ENCODE results near the gene GFER.
"Not testable (repeated sequence)": the region's sequence is repeated elsewhere in the genome, so short reads cannot be mapped to it uniquely, and the experiment has no call there.

The GFER gene

DNA sequence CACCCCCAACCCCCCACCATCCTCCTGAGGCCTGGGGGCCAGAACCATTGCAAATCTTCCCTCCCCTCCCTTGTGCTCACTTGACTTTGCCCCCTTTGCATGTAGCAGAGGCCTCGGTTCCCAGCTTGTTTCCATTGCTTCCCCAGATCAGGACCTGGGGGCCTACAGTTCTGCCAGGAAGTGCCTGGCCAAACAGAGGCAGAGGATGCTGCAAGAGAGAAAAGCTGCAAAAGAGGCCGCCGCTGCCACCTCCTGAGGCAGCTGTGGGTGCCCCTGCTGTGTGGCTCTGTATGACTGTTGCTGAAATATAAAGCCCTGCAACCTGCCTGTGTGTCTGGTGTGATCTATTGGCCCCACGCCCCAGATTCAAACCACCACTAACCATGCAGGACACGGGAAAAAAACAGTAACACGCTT, 22.3 kb upstream of the GFER start:
- Histone ChIP-seq H3K27me3 (ENCODE audit: low read depth) (no peaks in the 10 kb centered on the region), H3K9me3 (no peaks in the 10 kb centered on the region), H3K36me3 (replicated peaks) (peaks cover 52% of the 10 kb centered on the region), H3K4me1 (peaks cover 35% of the 10 kb centered on the region), H3K4me3 (peak overlapping the region; percentile 100)
- DNase-seq (ENCODE audit: low spot score in 2 of 2) = peak; percentile 60 to 73
- in situ Hi-C loops (cut with MboI; ENCODE audit: low sequenced_read_pairs) = no loop called here

DNA sequence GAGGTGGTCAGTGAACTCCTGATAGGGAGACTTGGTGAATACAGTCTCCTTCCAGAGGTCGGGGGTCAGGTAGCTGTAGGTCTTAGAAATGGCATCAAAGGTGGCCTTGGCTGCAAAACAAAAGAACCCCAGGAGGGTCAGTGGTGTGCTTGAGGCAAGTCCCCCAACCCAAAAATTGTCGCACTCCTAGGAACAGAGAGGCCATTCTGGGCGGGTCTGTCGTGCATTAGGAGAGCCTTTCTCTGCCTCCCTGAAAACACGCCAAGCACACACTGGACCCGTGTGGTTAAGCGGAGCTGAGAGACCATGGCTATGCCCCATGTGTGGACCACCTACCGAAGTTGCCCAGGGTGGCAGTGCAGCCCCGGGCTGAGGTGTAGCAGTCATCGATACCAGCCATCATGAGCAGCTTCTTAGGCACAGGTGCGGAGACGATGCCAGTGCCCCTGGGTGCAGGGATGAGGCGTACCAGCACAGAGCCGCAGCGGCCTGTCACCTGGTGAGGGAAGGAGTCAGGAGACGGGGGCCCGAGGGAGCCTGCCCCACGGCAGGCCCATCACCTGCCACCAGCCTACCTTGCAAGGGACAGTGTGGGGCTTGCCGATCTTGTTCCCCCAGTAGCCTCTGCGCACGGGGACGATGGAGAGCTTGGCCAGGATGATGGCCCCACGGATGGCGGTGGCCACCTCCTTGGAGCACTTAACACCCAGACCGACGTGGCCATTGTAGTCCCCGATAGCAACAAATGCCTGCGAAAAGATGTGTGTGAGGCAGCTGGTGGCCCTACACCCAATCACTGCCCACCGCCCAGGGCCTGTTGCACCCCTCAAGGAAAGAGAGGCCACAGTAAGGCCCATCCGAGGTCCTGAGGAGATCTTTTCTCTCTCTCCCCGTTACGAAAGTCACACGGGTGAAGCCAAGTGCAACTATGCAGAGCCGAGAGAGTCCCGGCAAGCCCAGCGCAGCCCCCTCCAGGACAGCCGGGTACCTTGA, 21.5 kb upstream of the GFER start:
- DNase-seq (ENCODE audit: low spot score in 2 of 2) = peak in 1 of 2 experiments; percentile 34
- H3K4me3 ChIP-seq = peak overlapping the region; percentile 100
- H3K27me3 ChIP-seq (ENCODE audit: low read depth); in situ Hi-C loops (cut with MboI; ENCODE audit: low sequenced_read_pairs); H3K9me3 ChIP-seq: not testable (repeated sequence)
- H3K36me3 ChIP-seq (replicated peaks) = peaks cover 52% of the 10 kb centered on the region
- H3K4me1 ChIP-seq = peaks cover 35% of the 10 kb centered on the region

DNA sequence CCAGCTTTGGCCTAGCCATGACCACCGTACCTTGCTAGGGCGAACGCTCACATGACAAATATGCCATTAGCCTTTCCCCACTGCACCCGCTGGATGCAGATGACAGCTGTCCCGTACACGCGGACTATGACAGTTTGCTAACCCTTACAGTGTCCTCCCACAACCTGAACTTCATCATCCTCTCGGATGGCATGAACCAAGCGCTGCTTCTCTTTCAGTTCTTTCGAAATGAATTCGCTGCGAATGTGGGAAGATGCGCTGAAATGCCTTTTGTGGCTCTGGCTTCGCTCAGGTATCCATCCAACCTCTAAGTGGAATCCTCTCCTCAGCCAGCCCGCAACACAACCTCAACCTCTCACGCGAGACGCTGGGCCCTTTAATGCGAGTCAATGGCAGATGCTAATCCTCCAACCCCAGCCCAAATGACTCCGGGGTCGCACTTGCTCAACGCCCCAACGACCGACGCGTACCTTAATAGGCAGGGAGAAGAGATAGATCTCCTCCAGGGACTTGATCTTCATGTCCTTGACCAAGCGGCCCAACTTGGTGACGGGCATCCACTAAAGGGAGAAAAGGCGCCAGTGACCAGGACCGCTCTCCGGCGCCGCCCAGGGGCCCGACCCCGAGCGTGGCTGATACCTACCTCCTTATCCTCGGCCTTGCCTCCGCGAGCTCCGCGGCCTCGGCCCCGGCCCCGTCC, 20.0 kb upstream of the GFER start:
- peak overlapping the region; percentile 100 for H3K4me3 ChIP-seq
- in situ Hi-C loops (cut with MboI; ENCODE audit: low sequenced_read_pairs) = no loop called here
- H3K36me3 ChIP-seq (replicated peaks) = peaks cover 52% of the 10 kb centered on the region
- DNase-seq (ENCODE audit: low spot score in 2 of 2) = peak in 1 of 2 experiments; percentile 51
- H3K27me3 ChIP-seq (ENCODE audit: low read depth) = no peaks in the 10 kb centered on the region
- H3K9me3 ChIP-seq = no peaks in the 10 kb centered on the region
- H3K4me1 ChIP-seq = peaks cover 34% of the 10 kb centered on the region

DNA sequence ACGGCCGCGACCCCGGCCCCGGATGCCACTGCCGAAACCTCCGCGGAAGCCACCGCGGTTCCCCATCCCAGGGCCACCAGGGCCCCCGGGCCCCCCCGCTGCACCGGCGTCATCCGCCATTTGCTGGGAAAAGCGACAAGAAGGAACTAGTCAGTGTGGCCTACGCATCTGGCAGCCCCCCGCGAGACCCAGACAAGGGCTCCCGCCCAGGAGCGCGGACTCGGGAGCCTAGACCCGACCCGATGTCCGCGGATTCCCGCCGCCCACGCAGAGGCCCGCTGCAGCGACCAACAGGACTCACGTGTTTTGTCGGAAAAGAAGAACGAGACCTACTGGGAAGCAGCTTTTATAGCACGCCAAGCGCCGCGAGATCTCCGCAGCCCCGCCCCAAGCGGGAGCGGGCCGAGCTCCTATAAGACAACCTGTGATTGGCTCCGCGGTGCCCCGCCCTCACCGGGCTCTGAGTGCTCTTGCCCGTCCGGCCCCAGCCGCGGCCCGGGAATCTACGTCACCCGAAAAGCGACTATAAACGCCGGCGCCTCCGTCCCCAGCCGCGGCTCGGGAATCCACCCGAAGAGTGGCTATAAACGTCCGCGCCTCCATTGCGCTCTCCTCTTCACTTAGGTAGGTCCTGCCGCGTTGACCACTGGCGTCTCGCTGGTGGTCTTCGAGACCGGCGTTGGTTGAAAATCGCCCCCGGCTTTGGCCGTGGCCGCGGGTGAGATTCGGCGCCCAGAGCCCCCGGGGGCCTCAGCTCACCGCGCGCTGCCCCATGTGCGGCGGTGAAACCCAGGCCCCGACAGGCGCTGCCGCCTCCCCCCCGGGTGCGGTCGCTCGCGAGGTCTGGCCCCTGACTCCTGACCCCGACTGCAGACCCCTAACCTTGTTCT, 19.2 kb upstream of the GFER start, which contains the start of gene RPS2:
Gene RPS2, minus strand, starts transcription at position 321 of the 890 bp plus-strand sequence. Its CDS starts 201 bp downstream, at position 120.
- Histone ChIP-seq H3K4me3 (peak within 1 kb of the TSS; percentile 100), H3K4me1 (peaks cover 32% of the 10 kb centered on the region), H3K9me3 (no peaks in the 10 kb centered on the region), H3K36me3 (replicated peaks) (peaks cover 52% of the 10 kb centered on the region), H3K27me3 (ENCODE audit: low read depth) (no peaks in the 10 kb centered on the region)
- in situ Hi-C loops (cut with MboI; ENCODE audit: low sequenced_read_pairs) = no loop called here
- DNase-seq (ENCODE audit: low spot score in 2 of 2) = peak; percentile 93 to 98

DNA sequence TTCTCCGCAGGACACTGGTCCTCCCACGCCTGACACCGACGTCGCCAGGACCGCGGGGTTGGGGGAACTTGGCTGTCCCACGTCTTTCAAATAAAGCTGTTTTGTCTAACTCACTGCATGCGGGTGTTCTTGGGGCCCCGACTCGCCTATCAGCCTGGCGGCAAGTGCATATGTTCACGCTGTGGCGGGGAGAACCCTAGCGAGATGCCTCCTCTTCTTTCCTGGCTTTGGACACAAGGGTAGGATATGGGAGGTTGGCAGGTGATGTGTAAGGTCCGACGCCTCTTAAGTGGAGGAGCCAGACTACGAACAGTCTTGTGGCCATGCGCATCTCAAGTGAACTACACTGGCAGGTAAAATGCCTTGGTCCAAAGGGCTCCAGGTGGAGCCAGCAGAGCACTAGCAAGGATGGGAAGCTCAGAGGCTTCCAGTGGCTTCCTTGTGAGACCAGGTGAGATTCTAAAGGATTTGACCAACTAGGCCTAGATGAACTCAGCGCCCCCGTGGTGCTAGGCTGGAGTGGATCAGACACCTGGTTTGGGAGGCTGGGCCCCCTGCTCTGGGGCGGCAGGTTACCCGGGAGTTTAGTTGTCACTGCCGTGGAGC, 18.5 kb upstream of the GFER start:
- no peak for DNase-seq (ENCODE audit: low spot score in 2 of 2)
- in situ Hi-C loops (cut with MboI; ENCODE audit: low sequenced_read_pairs) = no loop called here
- peaks cover 51% of the 10 kb centered on the region for H3K36me3 ChIP-seq (replicated peaks)

DNA sequence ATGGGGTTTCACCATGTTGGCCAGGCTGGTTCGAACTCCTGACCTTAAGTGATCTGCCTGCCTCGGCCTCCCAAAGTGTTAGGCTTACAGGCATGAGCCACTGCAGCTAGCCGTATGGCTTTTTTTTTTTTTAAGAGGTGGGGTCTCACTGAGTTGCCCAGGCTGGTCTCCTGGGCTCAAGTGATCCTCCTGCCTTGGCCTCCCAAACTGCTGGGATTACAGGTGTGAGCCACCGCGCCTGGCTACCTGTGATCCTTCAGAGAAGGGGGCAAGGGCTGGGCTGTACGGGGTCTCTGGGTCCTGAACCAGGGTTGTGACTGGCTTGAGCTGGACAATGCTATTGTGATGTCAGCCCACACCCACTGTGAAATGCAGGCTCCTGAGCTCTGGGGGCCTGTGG, 17.5 kb upstream of the GFER start, which contains the start of gene RNF151:
Gene RNF151, plus strand, starts transcription at position 397 of the 400 bp plus-strand sequence. CDS start 26 bp downstream, outside the sequence.
- no peaks in the 10 kb centered on the region for H3K9me3 ChIP-seq
- H3K27me3 ChIP-seq (ENCODE audit: low read depth) = no peaks in the 10 kb centered on the region
- no peak for DNase-seq (ENCODE audit: low spot score in 2 of 2)
- in situ Hi-C loops (cut with MboI; ENCODE audit: low sequenced_read_pairs) = no loop called here
- H3K4me1 ChIP-seq = peaks cover 21% of the 10 kb centered on the region
- H3K4me3 ChIP-seq = peak within 1 kb of the TSS; percentile 100
- H3K36me3 ChIP-seq (replicated peaks) = peaks cover 43% of the 10 kb centered on the region

More for the DNA sequence above, 18.5 kb upstream of the GFER start:
- Histone ChIP-seq H3K9me3 (no peaks in the 10 kb centered on the region), H3K27me3 (ENCODE audit: low read depth) (no peaks in the 10 kb centered on the region), H3K4me3 (peak overlapping the region; percentile 100), H3K4me1 (peaks cover 29% of the 10 kb centered on the region)

DNA sequence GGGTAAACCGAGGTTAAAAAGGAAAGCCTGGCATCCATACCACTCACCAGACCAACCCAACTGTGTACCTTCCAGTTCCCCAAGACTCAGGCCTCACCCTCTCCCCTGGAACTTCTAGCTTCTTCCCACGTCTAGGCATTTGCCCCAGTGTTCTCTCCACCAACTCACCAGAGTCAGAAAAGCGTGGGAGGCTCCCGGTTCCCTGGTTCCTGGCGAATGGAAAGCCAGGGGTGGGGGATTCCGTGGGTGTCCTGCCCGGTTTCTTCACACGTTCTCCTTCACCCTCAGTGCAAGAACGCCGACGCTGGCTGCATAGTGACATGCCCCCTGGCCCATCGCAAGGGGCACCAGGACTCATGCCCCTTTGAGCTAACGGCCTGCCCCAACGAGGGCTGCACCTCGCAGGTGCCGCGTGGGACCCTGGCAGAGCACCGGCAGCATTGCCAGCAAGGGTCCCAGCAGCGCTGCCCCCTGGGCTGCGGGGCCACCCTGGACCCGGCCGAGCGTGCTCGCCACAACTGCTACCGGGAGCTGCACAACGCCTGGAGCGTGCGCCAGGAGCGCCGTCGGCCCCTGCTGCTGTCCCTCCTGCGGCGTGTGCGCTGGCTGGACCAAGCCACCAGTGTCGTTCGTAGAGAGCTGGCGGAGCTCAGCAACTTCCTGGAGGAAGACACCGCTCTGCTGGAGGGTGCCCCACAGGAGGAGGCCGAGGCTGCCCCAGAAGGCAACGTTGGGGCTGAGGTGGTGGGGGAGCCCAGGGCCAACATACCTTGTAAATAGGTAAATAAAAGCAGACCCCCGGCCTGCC, 15.6 kb upstream of the GFER start:
- H3K27me3 ChIP-seq (ENCODE audit: low read depth) = no peaks in the 10 kb centered on the region
- no peak for DNase-seq (ENCODE audit: low spot score in 2 of 2)
- in situ Hi-C loops (cut with MboI; ENCODE audit: low sequenced_read_pairs) = no loop called here
- H3K4me1 ChIP-seq = peaks cover 6% of the 10 kb centered on the region
- no peaks in the 10 kb centered on the region for H3K9me3 ChIP-seq
- H3K36me3 ChIP-seq (replicated peaks) = peaks cover 28% of the 10 kb centered on the region
- no peak overlapping the region for H3K4me3 ChIP-seq

DNA sequence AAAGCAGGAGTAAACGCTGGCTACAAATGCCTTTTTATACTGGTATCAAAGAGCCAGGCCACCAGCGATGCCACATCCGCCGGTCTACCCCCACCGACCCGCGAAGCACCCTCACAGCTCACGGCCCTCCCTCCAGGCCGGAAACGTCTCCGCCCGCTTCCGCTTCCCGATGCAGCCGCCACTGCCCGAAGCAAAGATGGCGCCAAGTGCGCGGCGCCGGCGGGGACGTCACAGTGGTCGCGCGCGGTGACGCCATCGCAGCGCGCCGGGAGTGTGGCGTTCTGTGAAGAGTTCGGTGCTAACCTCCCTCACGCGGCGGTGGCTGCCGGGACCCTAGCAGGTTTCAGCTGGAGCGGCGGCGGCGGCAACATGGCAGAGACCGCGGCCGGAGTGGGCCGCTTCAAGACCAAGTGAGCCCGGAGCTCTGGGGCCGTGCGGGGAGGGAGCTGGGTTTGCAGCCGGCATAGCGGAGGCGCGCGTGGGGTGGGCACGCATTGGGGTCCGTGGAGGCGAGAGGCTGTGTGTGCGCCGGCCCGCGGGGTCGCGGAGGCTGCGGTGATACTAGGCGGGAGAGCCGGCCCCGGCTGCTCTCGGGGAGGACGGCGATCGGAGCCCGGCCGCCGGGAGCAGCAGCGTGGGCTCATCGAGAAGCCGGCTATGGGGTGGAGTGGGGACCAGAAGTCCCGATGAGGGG, 12.1 kb upstream of the GFER start, which contains the start of gene TBL3:
Gene TBL3, plus strand, starts transcription at position 258 of the 694 bp plus-strand sequence. Its CDS starts 112 bp downstream, at position 370.
- in situ Hi-C loops (cut with MboI; ENCODE audit: low sequenced_read_pairs) = no loop called here
- Histone ChIP-seq H3K4me1 (no peaks in the 10 kb centered on the region), H3K27me3 (ENCODE audit: low read depth) (no peaks in the 10 kb centered on the region), H3K4me3 (peak within 1 kb of the TSS; percentile 100), H3K36me3 (replicated peaks) (peaks cover 31% of the 10 kb centered on the region), H3K9me3 (no peaks in the 10 kb centered on the region)
- DNase-seq (ENCODE audit: low spot score in 2 of 2) = peak; percentile 86 to 95

DNA sequence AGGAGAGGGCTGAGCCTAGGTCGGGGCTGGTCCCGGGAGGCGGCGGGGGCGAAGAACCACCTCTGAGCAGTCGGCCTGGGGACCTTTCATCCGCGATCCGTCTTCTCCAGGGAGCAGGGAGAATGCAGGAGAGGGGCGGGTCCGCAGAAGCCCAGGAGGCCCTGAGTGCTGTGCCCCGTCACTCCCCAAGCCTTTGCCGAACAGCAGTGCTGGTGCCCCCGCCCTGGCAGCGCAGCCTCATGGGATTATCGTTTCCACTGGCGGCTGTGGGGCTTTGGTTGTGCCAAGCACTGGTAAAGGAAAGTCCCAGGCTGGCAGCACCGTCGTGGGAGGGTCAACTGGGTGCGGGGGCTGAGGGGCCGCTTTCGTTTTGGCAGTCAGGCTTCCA, 11.5 kb upstream of the GFER start:
- Histone ChIP-seq H3K27me3 (ENCODE audit: low read depth) (no peaks in the 10 kb centered on the region), H3K36me3 (replicated peaks) (peaks cover 35% of the 10 kb centered on the region), H3K9me3 (no peaks in the 10 kb centered on the region), H3K4me3 (peak overlapping the region; percentile 100), H3K4me1 (no peaks in the 10 kb centered on the region)
- DNase-seq (ENCODE audit: low spot score in 2 of 2) = peak in 1 of 2 experiments; percentile 48
- in situ Hi-C loops (cut with MboI; ENCODE audit: low sequenced_read_pairs) = no loop called here

DNA sequence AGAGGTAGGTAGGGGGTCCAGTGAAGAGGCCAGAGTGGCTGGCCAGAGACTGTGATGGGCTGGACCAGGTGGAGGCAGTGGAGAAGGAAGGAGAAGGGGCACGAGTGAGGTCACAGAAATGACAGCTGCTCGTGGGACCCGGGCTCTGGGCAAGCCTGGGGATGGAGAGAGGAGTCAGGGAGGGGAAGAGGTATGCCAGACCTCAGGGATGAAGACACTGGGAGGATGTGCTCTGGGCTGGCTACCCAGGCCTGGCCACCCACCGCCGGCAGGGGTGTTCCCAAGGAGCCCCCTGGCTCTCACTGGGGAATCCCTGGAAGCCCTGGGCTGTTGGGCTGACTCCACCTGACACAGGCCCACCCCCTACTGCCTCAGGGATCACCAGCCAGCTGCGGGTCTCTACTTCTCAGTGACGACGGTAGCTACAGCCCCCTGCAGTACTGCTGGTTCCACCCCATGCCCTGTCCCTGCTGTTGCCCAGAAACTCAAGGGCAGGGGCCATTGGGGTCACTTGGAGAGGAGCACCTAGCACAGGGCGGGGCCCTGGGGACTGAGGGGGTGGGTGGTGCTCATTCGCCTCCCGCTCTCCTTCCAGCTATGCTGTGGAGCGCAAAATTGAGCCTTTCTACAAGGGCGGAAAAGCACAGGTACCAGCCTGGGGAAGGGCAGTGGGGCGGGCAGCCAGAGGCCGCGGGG, 10.4 kb upstream of the GFER start:
- in situ Hi-C loops (cut with MboI; ENCODE audit: low sequenced_read_pairs) = no loop called here
- DNase-seq (ENCODE audit: low spot score in 2 of 2) = no peak
- H3K36me3 ChIP-seq (replicated peaks) = peaks cover 45% of the 10 kb centered on the region
- H3K9me3 ChIP-seq = no peaks in the 10 kb centered on the region
- H3K4me3 ChIP-seq = no peak overlapping the region
- H3K27me3 ChIP-seq (ENCODE audit: low read depth) = no peaks in the 10 kb centered on the region
- H3K4me1 ChIP-seq = no peaks in the 10 kb centered on the region
